Anterior cingulate cortex (tissue), 58 donors: ENCODE measurements around the gene PTX4.

Source experiments
- DNase-seq, 58 donors: peaks; one replicate each; lab custom pipeline; 2025; lab: John Stamatoyannopoulos, UW

PTX4 gene

GRCh38 chr16:1525871-1526607, 37.3 kb upstream of the PTX4 start:
- no peak for DNase-seq

GRCh38 chr16:1524366-1524765, 35.6 kb upstream of the PTX4 start:
- DNase-seq: no peak

GRCh38 chr16:1523581-1524245, 35.0 kb upstream of the PTX4 start:
- DNase-seq: no peak

- DNase-seq: no peak
These were observed 31.7 kb upstream of the PTX4 start for GRCh38 chr16:1520461-1520860.

- DNase-seq: no peak
These were observed 31.1 kb upstream of the PTX4 start for GRCh38 chr16:1519831-1520230.

GRCh38 chr16:1518626-1519135, 29.9 kb upstream of the PTX4 start:
- DNase-seq: no peak

GRCh38 chr16:1514507-1514906, 25.8 kb upstream of the PTX4 start:
- no peak for DNase-seq

GRCh38 chr16:1512774-1513173, 24.0 kb upstream of the PTX4 start:
- peak in 1 of 58 donors; percentile 20 for DNase-seq

- no peak for DNase-seq
These were observed 23.2 kb upstream of the PTX4 start for GRCh38 chr16:1511662-1512569.

- no peak for DNase-seq
These were observed 22.2 kb upstream of the PTX4 start for GRCh38 chr16:1510941-1511351.

- DNase-seq: no peak
These were observed 21.5 kb upstream of the PTX4 start for GRCh38 chr16:1510272-1510671.

GRCh38 chr16:1509307-1510221, 20.8 kb upstream of the PTX4 start:
- DNase-seq: peak in 7 of 58 donors; percentile 10 to 22 (median 13)

- DNase-seq: no peak
These were observed 19.9 kb upstream of the PTX4 start for GRCh38 chr16:1508494-1509187.

- DNase-seq: no peak
These were observed 17.9 kb upstream of the PTX4 start for GRCh38 chr16:1506494-1507213.

GRCh38 chr16:1505912-1506311, 17.2 kb upstream of the PTX4 start:
- no peak for DNase-seq

- DNase-seq: no peak
These were observed 16.5 kb upstream of the PTX4 start for GRCh38 chr16:1505073-1505844.

GRCh38 chr16:1503110-1503955, 14.6 kb upstream of the PTX4 start:
- no peak for DNase-seq
